Measurements from ENCODE around the gene COL7A1.
A peak's percentile ranks its signal among the peaks of the same experiment; 100 is the strongest.

The COL7A1 gene

GRCh38 chr3:48556796-48557626, 38.1 kb downstream of the COL7A1 start, which contains the start of gene PFKFB4:
Gene PFKFB4 (minus strand): TSS chr3:48556803. CDS start chr3:48556777, 26 bp downstream.
- POLR2A ChIA-PET, result interaction anchor here (1.4 kb wide), 1 partner anchor 14 kb away, joined by 4 read pairs; no protein-coding TSS in a partner anchor

GRCh38 chr3:48555949-48556795, 39.0 kb downstream of the COL7A1 start:
- H3K4me1 ChIP-seq (ENCODE audit: control extremely low read depth in 1 of 4, control insufficient read depth in 4 of 4, insufficient read depth in 4 of 4, low read length in 3 of 4), result peaks cover 4 to 68% (median 52%) of the 10 kb centered on the region in 4 experiments
- H3K36me3 ChIP-seq (ENCODE audit: control insufficient read depth in 4 of 4, insufficient read depth in 4 of 4, low read length in 3 of 4), result no peaks in the 10 kb centered on the region
- H3K27ac ChIP-seq (ENCODE audit: insufficient read depth in 1 of 2, low read depth in 1 of 2, low read length in 2 of 2, poor library complexity in 1 of 2, severe bottlenecking in 2 of 2), result peak overlapping the region in 1 of 2 experiments; percentile 66
- H3K9me3 ChIP-seq (ENCODE audit: control extremely low read depth in 1 of 5, control insufficient read depth in 4 of 5, insufficient read depth in 2 of 5, low read depth in 1 of 5, low read length in 4 of 5), result no peaks in the 10 kb centered on the region
- ChIA-PET CTCF (interaction anchor here (0.7 to 6.4 kb wide), 7 partner anchors 7 to 183 kb away, joined by 3 to 32 read pairs (median 3); partner anchors contain the start of genes CCDC51 and TMA7), POLR2A (interaction anchor here (0.6 to 0.9 kb wide), 3 partner anchors 84 to 396 kb away, joined by 3 to 6 read pairs (median 3); no protein-coding TSS in a partner anchor)
- H3K27me3 ChIP-seq (replicated peaks in 2 of 5; ENCODE audit: control insufficient read depth in 4 of 5, insufficient read depth in 5 of 5, low read length in 4 of 5), result no peaks in the 10 kb centered on the region
- H3K4me3 ChIP-seq (ENCODE audit: control insufficient read depth in 1 of 7, extremely low read depth in 1 of 7, insufficient read depth in 4 of 7, low read depth in 2 of 7, low read length in 6 of 7), result peak overlapping the region; percentile 40 to 86 (median 73)
- no peak for DNase-seq
- 22% methylated on average over 25 of the region's 29 CpGs for WGBS (ENCODE audit: insufficient coverage)

More at GRCh38 chr3:48556796-48557626, 38.1 kb downstream of the COL7A1 start, which contains the start of gene PFKFB4:
- Histone ChIP-seq H3K36me3 (ENCODE audit: control insufficient read depth in 4 of 4, insufficient read depth in 4 of 4, low read length in 3 of 4) (no peaks in the 10 kb centered on the region), H3K27ac (ENCODE audit: insufficient read depth in 1 of 2, low read depth in 1 of 2, low read length in 2 of 2, poor library complexity in 1 of 2, severe bottlenecking in 2 of 2) (peak within 1 kb of the TSS in 1 of 2 experiments; percentile 66), H3K9me3 (ENCODE audit: control extremely low read depth in 1 of 5, control insufficient read depth in 4 of 5, insufficient read depth in 2 of 5, low read depth in 1 of 5, low read length in 4 of 5) (no peaks in the 10 kb centered on the region), H3K4me1 (ENCODE audit: control extremely low read depth in 1 of 4, control insufficient read depth in 4 of 4, insufficient read depth in 4 of 4, low read length in 3 of 4) (peaks cover 4 to 74% (median 54%) of the 10 kb centered on the region in 4 experiments), H3K27me3 (replicated peaks in 2 of 5; ENCODE audit: control insufficient read depth in 4 of 5, insufficient read depth in 5 of 5, low read length in 4 of 5) (no peaks in the 10 kb centered on the region), H3K4me3 (ENCODE audit: control insufficient read depth in 1 of 7, extremely low read depth in 1 of 7, insufficient read depth in 4 of 7, low read depth in 2 of 7, low read length in 6 of 7) (peak within 1 kb of the TSS; percentile 40 to 86 (median 73))
- peak; percentile 99 for DNase-seq
- 0% methylated on average over 44 of the region's 53 CpGs for WGBS (ENCODE audit: insufficient coverage)
- CTCF ChIA-PET, result interaction anchor here (1.0 to 6.4 kb wide), 4 partner anchors 8 to 100 kb away, joined by 3 to 32 read pairs (median 4); no protein-coding TSS in a partner anchor

GRCh38 chr3:48555231-48555948, 39.7 kb downstream of the COL7A1 start:
- CTCF ChIA-PET, result interaction anchor here (0.7 to 1.3 kb wide), 6 partner anchors 10 to 184 kb away, joined by 3 to 4 read pairs (median 3); partner anchors contain the start of genes CCDC51 and TMA7
- Histone ChIP-seq H3K4me3 (ENCODE audit: control insufficient read depth in 1 of 7, extremely low read depth in 1 of 7, insufficient read depth in 4 of 7, low read depth in 2 of 7, low read length in 6 of 7) (peak overlapping the region in 3 of 7 experiments; percentile 40 to 80 (median 75)), H3K27me3 (replicated peaks in 2 of 5; ENCODE audit: control insufficient read depth in 4 of 5, insufficient read depth in 5 of 5, low read length in 4 of 5) (no peaks in the 10 kb centered on the region), H3K9me3 (ENCODE audit: control extremely low read depth in 1 of 5, control insufficient read depth in 4 of 5, insufficient read depth in 2 of 5, low read depth in 1 of 5, low read length in 4 of 5) (no peaks in the 10 kb centered on the region), H3K27ac (ENCODE audit: insufficient read depth in 1 of 2, low read depth in 1 of 2, low read length in 2 of 2, poor library complexity in 1 of 2, severe bottlenecking in 2 of 2) (peak overlapping the region in 1 of 2 experiments; percentile 66), H3K36me3 (ENCODE audit: control insufficient read depth in 4 of 4, insufficient read depth in 4 of 4, low read length in 3 of 4) (no peaks in the 10 kb centered on the region), H3K4me1 (ENCODE audit: control extremely low read depth in 1 of 4, control insufficient read depth in 4 of 4, insufficient read depth in 4 of 4, low read length in 3 of 4) (peaks cover 2 to 60% (median 44%) of the 10 kb centered on the region in 4 experiments)
- DNase-seq, result no peak
- 97% methylated on average over 7 of the region's 10 CpGs for WGBS (ENCODE audit: insufficient coverage)
- POLR2A ChIA-PET, result interaction anchor here (0.6 to 0.9 kb wide), 3 partner anchors 83 to 397 kb away, joined by 3 to 6 read pairs (median 3); no protein-coding TSS in a partner anchor

GRCh38 chr3:48553886-48554845, 41.0 kb downstream of the COL7A1 start:
- H3K27me3 ChIP-seq (replicated peaks in 2 of 5; ENCODE audit: control insufficient read depth in 4 of 5, insufficient read depth in 5 of 5, low read length in 4 of 5), result no peaks in the 10 kb centered on the region
- no peak overlapping the region for H3K27ac ChIP-seq (ENCODE audit: insufficient read depth in 1 of 2, low read depth in 1 of 2, low read length in 2 of 2, poor library complexity in 1 of 2, severe bottlenecking in 2 of 2)
- WGBS (ENCODE audit: insufficient coverage), result 91% methylated on average over 11 of the region's 14 CpGs
- peaks cover 0 to 58% (median 38%) of the 10 kb centered on the region in 4 experiments for H3K4me1 ChIP-seq (ENCODE audit: control extremely low read depth in 1 of 4, control insufficient read depth in 4 of 4, insufficient read depth in 4 of 4, low read length in 3 of 4)
- no peaks in the 10 kb centered on the region for H3K9me3 ChIP-seq (ENCODE audit: control extremely low read depth in 1 of 5, control insufficient read depth in 4 of 5, insufficient read depth in 2 of 5, low read depth in 1 of 5, low read length in 4 of 5)
- DNase-seq, result no peak
- no peaks in the 10 kb centered on the region for H3K36me3 ChIP-seq (ENCODE audit: control insufficient read depth in 4 of 4, insufficient read depth in 4 of 4, low read length in 3 of 4)
- H3K4me3 ChIP-seq (ENCODE audit: control insufficient read depth in 1 of 7, extremely low read depth in 1 of 7, insufficient read depth in 4 of 7, low read depth in 2 of 7, low read length in 6 of 7), result no peak overlapping the region
- ChIA-PET CTCF (interaction anchor here (0.7 to 7.7 kb wide), 9 partner anchors 9 to 279 kb away, joined by 3 to 48 read pairs (median 4); no protein-coding TSS in a partner anchor), POLR2A (interaction anchor here (0.9 kb wide), 1 partner anchor 12 kb away, joined by 3 read pairs; no protein-coding TSS in a partner anchor)

GRCh38 chr3:48553361-48553760, 41.8 kb downstream of the COL7A1 start:
- peaks cover 0 to 53% (median 34%) of the 10 kb centered on the region in 4 experiments for H3K4me1 ChIP-seq (ENCODE audit: control extremely low read depth in 1 of 4, control insufficient read depth in 4 of 4, insufficient read depth in 4 of 4, low read length in 3 of 4)
- no peak overlapping the region for H3K27ac ChIP-seq (ENCODE audit: insufficient read depth in 1 of 2, low read depth in 1 of 2, low read length in 2 of 2, poor library complexity in 1 of 2, severe bottlenecking in 2 of 2)
- no peaks in the 10 kb centered on the region for H3K27me3 ChIP-seq (replicated peaks in 2 of 5; ENCODE audit: control insufficient read depth in 4 of 5, insufficient read depth in 5 of 5, low read length in 4 of 5)
- POLR2A ChIA-PET, result interaction anchor here (0.6 to 0.9 kb wide), 4 partner anchors 11 to 766 kb away, joined by 3 read pairs; partner anchors contain the start of gene ZNF589
- DNase-seq, result no peak
- no peaks in the 10 kb centered on the region for H3K36me3 ChIP-seq (ENCODE audit: control insufficient read depth in 4 of 4, insufficient read depth in 4 of 4, low read length in 3 of 4)
- CTCF ChIA-PET, result interaction anchor here (0.7 to 7.7 kb wide), 10 partner anchors 8 to 278 kb away, joined by 3 to 48 read pairs (median 4); no protein-coding TSS in a partner anchor
- WGBS (ENCODE audit: insufficient coverage), result 72% methylated on average over 4 of the region's 5 CpGs
- H3K9me3 ChIP-seq (ENCODE audit: control extremely low read depth in 1 of 5, control insufficient read depth in 4 of 5, insufficient read depth in 2 of 5, low read depth in 1 of 5, low read length in 4 of 5), result no peaks in the 10 kb centered on the region
- H3K4me3 ChIP-seq (ENCODE audit: control insufficient read depth in 1 of 7, extremely low read depth in 1 of 7, insufficient read depth in 4 of 7, low read depth in 2 of 7, low read length in 6 of 7), result no peak overlapping the region

Data from common myeloid progenitor, CD34-positive (primary cell).